ENCODE data around the gene PFKL.

Gene PFKL

DNA sequence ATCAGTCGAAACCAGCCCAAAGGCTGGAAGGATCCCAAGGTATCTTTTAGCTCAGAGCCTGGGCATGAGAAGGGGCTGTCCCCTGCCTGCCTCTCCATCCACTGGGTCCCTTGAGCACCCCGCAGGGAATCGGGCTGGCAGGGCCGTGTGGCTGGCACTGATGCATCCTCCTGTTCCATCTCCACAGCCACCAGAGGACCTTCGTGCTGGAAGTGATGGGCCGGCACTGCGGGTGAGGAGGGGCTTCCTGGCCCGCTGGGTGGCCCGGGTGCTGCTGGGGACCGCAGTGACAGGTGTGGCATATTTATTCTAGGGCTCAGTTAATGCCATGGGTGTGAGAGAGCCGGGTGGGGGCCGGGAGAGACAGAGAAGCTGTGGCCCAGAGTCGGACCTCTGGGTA is 13.6 kb downstream of the PFKL start:
- no peak overlapping the region for H3K4me3 ChIP-seq (ENCODE audit: low read depth, low read length)
- no peak for TF ChIP-seq MYC (IDR thresholded peaks at IDR 0.05; ENCODE audit: low read depth, low read length)
- no peak for TF ChIP-seq MAX (IDR thresholded peaks at IDR 0.05; ENCODE audit: low read depth, low read length)
- TF ChIP-seq, protein P1, sequence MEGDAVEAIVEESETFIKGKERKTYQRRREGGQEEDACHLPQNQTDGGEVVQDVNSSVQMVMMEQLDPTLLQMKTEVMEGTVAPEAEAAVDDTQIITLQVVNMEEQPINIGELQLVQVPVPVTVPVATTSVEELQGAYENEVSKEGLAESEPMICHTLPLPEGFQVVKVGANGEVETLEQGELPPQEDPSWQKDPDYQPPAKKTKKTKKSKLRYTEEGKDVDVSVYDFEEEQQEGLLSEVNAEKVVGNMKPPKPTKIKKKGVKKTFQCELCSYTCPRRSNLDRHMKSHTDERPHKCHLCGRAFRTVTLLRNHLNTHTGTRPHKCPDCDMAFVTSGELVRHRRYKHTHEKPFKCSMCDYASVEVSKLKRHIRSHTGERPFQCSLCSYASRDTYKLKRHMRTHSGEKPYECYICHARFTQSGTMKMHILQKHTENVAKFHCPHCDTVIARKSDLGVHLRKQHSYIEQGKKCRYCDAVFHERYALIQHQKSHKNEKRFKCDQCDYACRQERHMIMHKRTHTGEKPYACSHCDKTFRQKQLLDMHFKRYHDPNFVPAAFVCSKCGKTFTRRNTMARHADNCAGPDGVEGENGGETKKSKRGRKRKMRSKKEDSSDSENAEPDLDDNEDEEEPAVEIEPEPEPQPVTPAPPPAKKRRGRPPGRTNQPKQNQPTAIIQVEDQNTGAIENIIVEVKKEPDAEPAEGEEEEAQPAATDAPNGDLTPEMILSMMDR (IDR thresholded peaks at IDR 0.05; ENCODE audit: low read depth, low read length): no peak
- no peak for TF ChIP-seq POLR2A (IDR thresholded peaks at IDR 0.05; ENCODE audit: extremely low read depth, insufficient read length)
- no peak for DNase-seq (ENCODE audit: low read depth)

DNA sequence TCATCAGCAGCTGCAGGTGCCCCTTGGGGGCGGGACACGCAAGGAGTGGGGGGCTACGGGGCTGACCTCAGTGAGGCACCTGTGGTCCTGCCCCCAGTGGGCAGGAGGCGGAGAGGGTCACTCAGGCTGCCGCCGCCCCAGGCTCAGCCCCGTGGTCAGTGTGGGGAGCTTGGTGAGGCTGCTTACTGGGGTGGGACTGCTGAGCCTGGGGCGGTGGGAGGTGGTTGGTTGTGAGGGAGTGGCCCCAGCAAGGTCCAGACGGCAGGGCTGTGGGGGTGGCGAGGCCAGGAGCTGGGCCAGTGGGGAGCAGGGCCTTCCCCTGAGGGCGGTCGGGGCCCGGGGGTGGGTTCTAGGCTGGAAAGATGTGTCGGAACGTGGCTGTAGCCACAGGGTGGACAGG is 14.3 kb downstream of the PFKL start:
- no peak overlapping the region for H3K4me3 ChIP-seq (ENCODE audit: low read depth, low read length)
- TF ChIP-seq POLR2A (IDR thresholded peaks at IDR 0.05; ENCODE audit: extremely low read depth, insufficient read length) (no peak), MYC (IDR thresholded peaks at IDR 0.05; ENCODE audit: low read depth, low read length) (no peak), MAX (IDR thresholded peaks at IDR 0.05; ENCODE audit: low read depth, low read length) (no peak)
- TF ChIP-seq, protein P1 (IDR thresholded peaks at IDR 0.05; ENCODE audit: low read depth, low read length): no peak
- no peak for DNase-seq (ENCODE audit: low read depth)

DNA sequence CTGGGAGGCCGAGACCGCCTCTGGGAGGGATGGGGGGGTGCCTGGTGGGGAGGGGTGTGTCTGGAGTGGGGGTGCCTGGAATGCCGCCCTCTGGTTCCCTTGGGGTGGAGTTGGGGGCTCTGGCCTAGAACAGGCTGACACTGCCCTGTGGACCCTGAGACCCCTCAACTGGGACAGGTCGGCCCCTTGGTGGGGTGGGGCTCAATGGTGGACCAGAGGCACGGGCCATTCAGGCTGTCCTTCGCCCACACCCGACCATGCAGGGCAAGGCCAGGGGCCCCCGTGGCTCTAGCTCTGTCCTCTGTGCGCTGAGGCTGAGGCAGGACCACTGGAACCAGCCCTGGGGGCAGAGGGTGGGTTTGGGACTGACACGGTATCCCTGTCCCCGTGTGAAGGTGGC is 14.7 kb downstream of the PFKL start:
- no peak for DNase-seq (ENCODE audit: low read depth)
- TF ChIP-seq MAX (IDR thresholded peaks at IDR 0.05; ENCODE audit: low read depth, low read length) (no peak), POLR2A (IDR thresholded peaks at IDR 0.05; ENCODE audit: extremely low read depth, insufficient read length) (no peak), MYC (IDR thresholded peaks at IDR 0.05; ENCODE audit: low read depth, low read length) (no peak)
- TF ChIP-seq, protein P1 (IDR thresholded peaks at IDR 0.05; ENCODE audit: low read depth, low read length): no peak
- H3K4me3 ChIP-seq (ENCODE audit: low read depth, low read length): no peak overlapping the region

- TF ChIP-seq, protein P1 (IDR thresholded peaks at IDR 0.05; ENCODE audit: low read depth, low read length): no peak
- no peak for TF ChIP-seq POLR2A (IDR thresholded peaks at IDR 0.05; ENCODE audit: extremely low read depth, insufficient read length)
- no peak for TF ChIP-seq MYC (IDR thresholded peaks at IDR 0.05; ENCODE audit: low read depth, low read length)
- no peak for TF ChIP-seq MAX (IDR thresholded peaks at IDR 0.05; ENCODE audit: low read depth, low read length)
- no peak for DNase-seq (ENCODE audit: low read depth)
- no peak overlapping the region for H3K4me3 ChIP-seq (ENCODE audit: low read depth, low read length)
Measured at GRCh38 chr21:44315691-44316203, 15.9 kb downstream of the PFKL start.

GRCh38 chr21:44316277-44316900 is 16.5 kb downstream of the PFKL start:
- H3K4me3 ChIP-seq (ENCODE audit: low read depth, low read length): no peak overlapping the region
- DNase-seq (ENCODE audit: low read depth): no peak
- no peak for TF ChIP-seq POLR2A (IDR thresholded peaks at IDR 0.05; ENCODE audit: extremely low read depth, insufficient read length)
- TF ChIP-seq, protein P1 (IDR thresholded peaks at IDR 0.05; ENCODE audit: low read depth, low read length): no peak
- no peak for TF ChIP-seq MYC (IDR thresholded peaks at IDR 0.05; ENCODE audit: low read depth, low read length)

All from NB4 (cell line).